PC-9 (cell line): ENCODE measurements around the gene KRT1.

Source experiments
- EZH2 ChIP-seq: fragments of 200-600 bp; sonication (generic); IDR thresholded peaks from 2 replicates; pipeline ENCODE4 v1.8.0; 2017; ENCODE audit warnings: antibody characterized with exemption, low read depth
- TF ChIP-seq, protein P1 (sequence below): fragments of 200-600 bp; sonication (generic); conservative IDR thresholded peaks from 2 replicates; pipeline ENCODE4 v1.6.1; 2017; ENCODE audit warnings: mixed run types, antibody characterized with exemption, mild to moderate bottlenecking, moderate library complexity

DNA sequence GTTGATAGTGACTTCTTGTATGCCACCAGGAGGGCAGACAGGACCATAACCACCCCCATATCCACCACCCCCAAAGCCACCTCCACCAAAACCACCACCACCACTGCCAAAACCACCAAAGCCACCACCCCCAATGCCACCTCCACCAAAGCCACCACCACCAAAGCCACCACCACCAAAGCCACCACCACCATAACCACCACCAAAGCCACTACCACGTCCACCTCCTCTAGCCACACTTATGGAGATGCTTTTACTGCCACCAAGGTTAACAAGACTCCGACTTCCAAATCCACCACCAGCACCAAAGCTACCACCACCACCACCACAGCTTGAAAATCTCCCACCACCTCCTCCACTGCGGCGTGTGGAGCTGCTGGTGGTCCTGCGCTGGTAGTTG, 332 bp downstream of the KRT1 start:
- TF ChIP-seq, protein P1, sequence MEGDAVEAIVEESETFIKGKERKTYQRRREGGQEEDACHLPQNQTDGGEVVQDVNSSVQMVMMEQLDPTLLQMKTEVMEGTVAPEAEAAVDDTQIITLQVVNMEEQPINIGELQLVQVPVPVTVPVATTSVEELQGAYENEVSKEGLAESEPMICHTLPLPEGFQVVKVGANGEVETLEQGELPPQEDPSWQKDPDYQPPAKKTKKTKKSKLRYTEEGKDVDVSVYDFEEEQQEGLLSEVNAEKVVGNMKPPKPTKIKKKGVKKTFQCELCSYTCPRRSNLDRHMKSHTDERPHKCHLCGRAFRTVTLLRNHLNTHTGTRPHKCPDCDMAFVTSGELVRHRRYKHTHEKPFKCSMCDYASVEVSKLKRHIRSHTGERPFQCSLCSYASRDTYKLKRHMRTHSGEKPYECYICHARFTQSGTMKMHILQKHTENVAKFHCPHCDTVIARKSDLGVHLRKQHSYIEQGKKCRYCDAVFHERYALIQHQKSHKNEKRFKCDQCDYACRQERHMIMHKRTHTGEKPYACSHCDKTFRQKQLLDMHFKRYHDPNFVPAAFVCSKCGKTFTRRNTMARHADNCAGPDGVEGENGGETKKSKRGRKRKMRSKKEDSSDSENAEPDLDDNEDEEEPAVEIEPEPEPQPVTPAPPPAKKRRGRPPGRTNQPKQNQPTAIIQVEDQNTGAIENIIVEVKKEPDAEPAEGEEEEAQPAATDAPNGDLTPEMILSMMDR, result no peak
- no peak for TF ChIP-seq EZH2
